HG02970 (cell line): ENCODE results near the gene MYLK4.
A peak's percentile ranks its signal among the peaks of the same experiment; 100 is the strongest.

Source experiments
- ATAC-seq: cut with Tn5 transposase; IDR thresholded peaks from one replicate; pipeline ENCODE4 v1.9.1; 2021; ENCODE audit warnings: mild to moderate bottlenecking, moderate library complexity, moderate number of reproducible peaks; ENCODE audit not compliant: unreplicated experiment, low FRiP score

MYLK4 gene

GRCh38 chr6:2737885-2738284, 12.8 kb downstream of the MYLK4 start:
- ATAC-seq: no peak

GRCh38 chr6:2734488-2735166, 16.1 kb downstream of the MYLK4 start:
- ATAC-seq: no peak

- ATAC-seq: no peak
These were observed 16.8 kb downstream of the MYLK4 start for GRCh38 chr6:2733736-2734480.

- peak; percentile 71 for ATAC-seq
These were observed 17.4 kb downstream of the MYLK4 start for GRCh38 chr6:2733324-2733723.

- no peak for ATAC-seq
These were observed 18.1 kb downstream of the MYLK4 start for GRCh38 chr6:2732503-2733089.

GRCh38 chr6:2731281-2731909, 19.3 kb downstream of the MYLK4 start:
- no peak for ATAC-seq

GRCh38 chr6:2730353-2731107, 20.2 kb downstream of the MYLK4 start:
- no peak for ATAC-seq

- ATAC-seq: no peak
These were observed 20.8 kb downstream of the MYLK4 start for GRCh38 chr6:2729921-2730320.

- ATAC-seq: no peak
These were observed 24.6 kb downstream of the MYLK4 start for GRCh38 chr6:2725999-2726567.

- no peak for ATAC-seq
These were observed 25.2 kb downstream of the MYLK4 start for GRCh38 chr6:2725364-2725988.

GRCh38 chr6:2721219-2721618, 29.5 kb downstream of the MYLK4 start:
- ATAC-seq: no peak

- no peak for ATAC-seq
These were observed 31.6 kb downstream of the MYLK4 start for GRCh38 chr6:2719093-2719455.

GRCh38 chr6:2718334-2719092, 32.2 kb downstream of the MYLK4 start:
- ATAC-seq: no peak

GRCh38 chr6:2716936-2717700, 33.6 kb downstream of the MYLK4 start:
- ATAC-seq: no peak

GRCh38 chr6:2715737-2716136, 35.0 kb downstream of the MYLK4 start:
- no peak for ATAC-seq

GRCh38 chr6:2714111-2714895, 36.4 kb downstream of the MYLK4 start:
- ATAC-seq: no peak

GRCh38 chr6:2713473-2714110, 37.1 kb downstream of the MYLK4 start:
- ATAC-seq: no peak
